IMR-90 (cell line): ENCODE results near the gene SLC13A5.

Experiments used
- CHD1 ChIP-seq: IDR thresholded peaks from 2 replicates; pipeline ENCODE4 v1.6.1; 2012; ENCODE audit warnings: low read depth, low read length, improper control_type of control experiment
- CTCF ChIP-seq: conservative IDR thresholded peaks from 2 replicates; pipeline ENCODE4 v1.5.1; 2012; ENCODE audit warnings: mild to moderate bottlenecking, low read depth, low read length, improper control_type of control experiment
- NFE2L2 ChIP-seq: fragments of 150-350 bp; IDR thresholded peaks from 2 replicates; pipeline ENCODE4 v1.6.1; 2016; ENCODE audit warnings: low read depth, mild to moderate bottlenecking, low read length
- POLR2A ChIP-seq: IDR thresholded peaks from 2 replicates; pipeline ENCODE4 v1.6.1; 2012; ENCODE audit warnings: mild to moderate bottlenecking, low read depth, low read length
- SMC3 ChIP-seq: fragments of 150-350 bp; IDR thresholded peaks from 2 replicates; pipeline ENCODE4 v1.6.1; 2016; ENCODE audit warnings: low read depth, mild to moderate bottlenecking, antibody characterized with exemption, low read length, moderate library complexity
- TF ChIP-seq, protein P1 (sequence below): fragments of 150-350 bp; IDR thresholded peaks from 2 replicates; pipeline ENCODE4 v1.6.1; 2017; ENCODE audit warnings: mild to moderate bottlenecking, antibody characterized with exemption, low read length, low read depth

- TF ChIP-seq, protein P1, sequence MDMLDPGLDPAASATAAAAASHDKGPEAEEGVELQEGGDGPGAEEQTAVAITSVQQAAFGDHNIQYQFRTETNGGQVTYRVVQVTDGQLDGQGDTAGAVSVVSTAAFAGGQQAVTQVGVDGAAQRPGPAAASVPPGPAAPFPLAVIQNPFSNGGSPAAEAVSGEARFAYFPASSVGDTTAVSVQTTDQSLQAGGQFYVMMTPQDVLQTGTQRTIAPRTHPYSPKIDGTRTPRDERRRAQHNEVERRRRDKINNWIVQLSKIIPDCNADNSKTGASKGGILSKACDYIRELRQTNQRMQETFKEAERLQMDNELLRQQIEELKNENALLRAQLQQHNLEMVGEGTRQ = no peak
- no peak for TF ChIP-seq SMC3
- no peak for TF ChIP-seq CTCF
- TF ChIP-seq POLR2A = no peak
- no peak for TF ChIP-seq NFE2L2
- TF ChIP-seq CHD1 = no peak
These were observed 37.9 kb downstream of the SLC13A5 start for GRCh38 chr17:6675201-6675825.
